GM23338 (cell line): Measurements from ENCODE around the gene TARBP1. TPM values are rescaled to one million over a fixed set of nuclear protein-coding genes. Genes with fewer than 3 reads are reported as not detected.

Experiments used
- ATAC-seq: fragments of 200-7000 bp; cut with Tn5 transposase; 3 replicates; pipeline ENCODE4 v1.9.1; 2020
- DNase-seq: peaks from one replicate; pipeline ENCODE4 v3.0.0-alpha.2; 2015; ENCODE audit warnings: low spot score
- H2AFZ ChIP-seq: fragments of 200-600 bp; sonication (generic); 2 replicates; pipeline ENCODE4 v1.8.0; 2016; ENCODE audit warnings: antibody characterized with exemption, mild to moderate bottlenecking, moderate library complexity
- H3F3A ChIP-seq: fragments of 200-600 bp; sonication (generic); replicated peaks from 2 replicates; pipeline ENCODE4 v1.8.0; 2017; ENCODE audit warnings: antibody characterized with exemption, mixed run types, low read depth
- H3K27ac ChIP-seq: fragments of 200-600 bp; sonication (generic); 2 replicates; pipeline ENCODE4 v1.6.1; 2016; ENCODE audit warnings: low read depth
- H3K27me3 ChIP-seq: fragments of 200-600 bp; sonication (generic); 2 replicates; pipeline ENCODE4 v1.8.0; 2016; ENCODE audit warnings: mild to moderate bottlenecking, mixed run types, moderate library complexity; ENCODE audit not compliant: insufficient read depth
- H3K36me3 ChIP-seq: fragments of 200-600 bp; sonication (generic); 2 replicates; pipeline ENCODE4 v1.8.0; 2016; ENCODE audit warnings: mild to moderate bottlenecking; ENCODE audit not compliant: insufficient read depth
- H3K4me1 ChIP-seq: fragments of 200-600 bp; sonication (generic); 2 replicates; pipeline ENCODE4 v1.8.0; 2016; ENCODE audit warnings: mild to moderate bottlenecking, moderate library complexity; ENCODE audit not compliant: insufficient read depth
- H3K4me2 ChIP-seq: fragments of 200-600 bp; sonication (generic); 2 replicates; pipeline ENCODE4 v1.7.1; 2017; ENCODE audit warnings: mixed run types
- H3K4me3 ChIP-seq: fragments of 200-600 bp; sonication (generic); 2 replicates; pipeline ENCODE4 v1.6.1; 2016; ENCODE audit warnings: mixed run types
- H3K79me2 ChIP-seq: fragments of 200-600 bp; sonication (generic); replicated peaks from 2 replicates; pipeline ENCODE4 v1.8.0; 2017; ENCODE audit warnings: mild to moderate bottlenecking; ENCODE audit not compliant: insufficient read depth
- H3K9me2 ChIP-seq: fragments of 200-600 bp; sonication (generic); 2 replicates; pipeline ENCODE4 v1.8.0; 2017; ENCODE audit not compliant: insufficient read depth
- H4K20me1 ChIP-seq: fragments of 200-600 bp; sonication (generic); replicated peaks from 2 replicates; pipeline ENCODE4 v1.8.0; 2017; ENCODE audit warnings: mild to moderate bottlenecking; ENCODE audit not compliant: insufficient read depth
- H3K27ac Mint-ChIP-seq: 2 replicates; pipeline ENCODE4 v1.8.0; 2020; ENCODE audit warnings: inconsistent platforms, mild to moderate bottlenecking, moderate library complexity, mixed read lengths
- H3K27me3 Mint-ChIP-seq: 3 replicates; pipeline ENCODE4 v1.8.0; 2022; ENCODE audit warnings: low read depth, mild to moderate bottlenecking, moderate library complexity, mixed read lengths, inconsistent platforms; ENCODE audit not compliant: insufficient read depth, poor library complexity
- H3K36me3 Mint-ChIP-seq: 3 replicates; pipeline ENCODE4 v1.8.0; 2021; ENCODE audit warnings: low read depth, mild to moderate bottlenecking, inconsistent platforms, moderate library complexity, mixed read lengths
- H3K4me1 Mint-ChIP-seq: 3 replicates; pipeline ENCODE4 v1.8.0; 2020; ENCODE audit warnings: mild to moderate bottlenecking, inconsistent platforms, mixed read lengths
- H3K4me3 Mint-ChIP-seq: 3 replicates; pipeline ENCODE4 v1.8.0; 2021; ENCODE audit warnings: moderate library complexity, mild to moderate bottlenecking, inconsistent platforms, mixed read lengths
- H3K9me3 Mint-ChIP-seq: 3 replicates; pipeline ENCODE4 v1.8.0; 2020; ENCODE audit warnings: moderate library complexity, mild to moderate bottlenecking, inconsistent platforms, mixed read lengths
- CREB1 ChIP-seq: fragments of 250-450 bp; sonication (Bioruptor Pico); IDR thresholded peaks from 2 replicates; pipeline ENCODE4 v1.5.0; 2020; ENCODE audit warnings: low read depth, mild to moderate bottlenecking, moderate library complexity
- EZH2 ChIP-seq: fragments of 200-600 bp; sonication (generic); IDR thresholded peaks from one replicate; pipeline ENCODE4 v1.8.0; 2017; ENCODE audit warnings: antibody characterized with exemption, mild to moderate bottlenecking, low read depth; ENCODE audit not compliant: unreplicated experiment
- EZH2phosphoT487 ChIP-seq: fragments of 200-600 bp; sonication (generic); IDR thresholded peaks from one replicate; pipeline ENCODE4 v1.8.1; 2018; ENCODE audit warnings: antibody characterized with exemption; ENCODE audit not compliant: unreplicated experiment
- JUNB ChIP-seq: IDR thresholded peaks from one replicate; pipeline ENCODE4 v1.6.1; 2016; ENCODE audit warnings: antibody characterized with exemption; ENCODE audit not compliant: unreplicated experiment
- NANOG ChIP-seq: IDR thresholded peaks from 2 replicates; pipeline ENCODE4 v1.6.1; 2016; ENCODE audit warnings: antibody characterized with exemption, borderline replicate concordance
- REST ChIP-seq: IDR thresholded peaks from one replicate; pipeline ENCODE4 v1.6.1; 2018; ENCODE audit warnings: antibody characterized with exemption; ENCODE audit not compliant: unreplicated experiment
- STAT1 ChIP-seq: IDR thresholded peaks from one replicate; pipeline ENCODE4 v1.6.1; 2016; ENCODE audit warnings: antibody characterized with exemption; ENCODE audit not compliant: unreplicated experiment
- ZNF114 ChIP-seq: fragments of 250-450 bp; sonication (Bioruptor Pico); IDR thresholded peaks from 2 replicates; pipeline ENCODE4 v1.5.0; 2020; ENCODE audit warnings: mild to moderate bottlenecking, moderate library complexity
- ZNF462 ChIP-seq: fragments of 250-450 bp; sonication (Bioruptor Pico); IDR thresholded peaks from 2 replicates; pipeline ENCODE4 v1.5.0; 2020; ENCODE audit warnings: mild to moderate bottlenecking, moderate library complexity
- polyA plus RNA-seq: library from polyadenylated mRNA; unstranded; fragments of >200 nt; fragmentation: Nextera tagmentation; extraction: Ambion mirVana; gene quantifications from 2 replicates; pipeline ENCODE4 v1.2.1, GENCODE V29; 2016
- total RNA-seq: library from RNA; depleted of rRNA; stranded (reverse); fragments of >200 nt; shearing (Covaris generic); gene quantifications from 2 replicates; pipeline ENCODE4 v1.2.3, GENCODE V29; 2014
- TF ChIP-seq, protein P1 (sequence below): IDR thresholded peaks from 2 replicates; pipeline ENCODE4 v1.6.1; 2016; ENCODE audit warnings: antibody characterized with exemption
- TF ChIP-seq, protein P2 (sequence below), 2 experiments: fragments of 200-600 bp in 1 of 2; sonication (generic) in 1 of 2; conservative IDR thresholded peaks; 2 replicates each; pipeline versions ENCODE4 v1.5.1 to v1.6.1; 2016 to 2017; ENCODE audit warnings: antibody characterized with exemption in 2 of 2, low read depth in 2 of 2, mild to moderate bottlenecking in 2 of 2, moderate library complexity in 1 of 2

The TARBP1 gene
- total and polyA plus RNA-seq, 2 experiments from 2014 or later, result 14.9 to 18.8 TPM

GRCh38 chr1:234520908-234521817 lies 42.2 kb upstream of the TARBP1 start:
- H3K4me1 Mint-ChIP-seq, result peaks cover 3% of the 10 kb centered on the region; the same call in 2 of the 3 replicates
- no peak overlapping the region for H3K4me3 Mint-ChIP-seq
- Histone ChIP-seq H4K20me1 (no peaks in the 10 kb centered on the region), H3K4me2 (no peak overlapping the region), H3F3A (no peaks in the 10 kb centered on the region), H3K4me3 (no peak overlapping the region), H3K79me2 (no peaks in the 10 kb centered on the region), H3K27ac (no peak overlapping the region), H3K36me3 (no peaks in the 10 kb centered on the region), H3K9me2 (no peaks in the 10 kb centered on the region), H3K27me3 (no peaks in the 10 kb centered on the region), H2AFZ (0 out of 2 replicates have a peak overlapping the region, but pooled peaks have one; percentile 28), H3K4me1 (no peaks in the 10 kb centered on the region)
- peaks cover 2% of the 10 kb centered on the region for H3K27me3 Mint-ChIP-seq
- no peak for DNase-seq
- no peak for TF ChIP-seq STAT1
- no peak for TF ChIP-seq EZH2phosphoT487
- no peak for TF ChIP-seq JUNB
- no peak for TF ChIP-seq EZH2
- no peak for TF ChIP-seq CREB1 (CRISPR knock-in tag)
- TF ChIP-seq ZNF114 (CRISPR knock-in tag), result no peak
- TF ChIP-seq, protein P1, sequence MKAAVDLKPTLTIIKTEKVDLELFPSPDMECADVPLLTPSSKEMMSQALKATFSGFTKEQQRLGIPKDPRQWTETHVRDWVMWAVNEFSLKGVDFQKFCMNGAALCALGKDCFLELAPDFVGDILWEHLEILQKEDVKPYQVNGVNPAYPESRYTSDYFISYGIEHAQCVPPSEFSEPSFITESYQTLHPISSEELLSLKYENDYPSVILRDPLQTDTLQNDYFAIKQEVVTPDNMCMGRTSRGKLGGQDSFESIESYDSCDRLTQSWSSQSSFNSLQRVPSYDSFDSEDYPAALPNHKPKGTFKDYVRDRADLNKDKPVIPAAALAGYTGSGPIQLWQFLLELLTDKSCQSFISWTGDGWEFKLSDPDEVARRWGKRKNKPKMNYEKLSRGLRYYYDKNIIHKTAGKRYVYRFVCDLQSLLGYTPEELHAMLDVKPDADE, result no peak
- TF ChIP-seq, protein P2, sequence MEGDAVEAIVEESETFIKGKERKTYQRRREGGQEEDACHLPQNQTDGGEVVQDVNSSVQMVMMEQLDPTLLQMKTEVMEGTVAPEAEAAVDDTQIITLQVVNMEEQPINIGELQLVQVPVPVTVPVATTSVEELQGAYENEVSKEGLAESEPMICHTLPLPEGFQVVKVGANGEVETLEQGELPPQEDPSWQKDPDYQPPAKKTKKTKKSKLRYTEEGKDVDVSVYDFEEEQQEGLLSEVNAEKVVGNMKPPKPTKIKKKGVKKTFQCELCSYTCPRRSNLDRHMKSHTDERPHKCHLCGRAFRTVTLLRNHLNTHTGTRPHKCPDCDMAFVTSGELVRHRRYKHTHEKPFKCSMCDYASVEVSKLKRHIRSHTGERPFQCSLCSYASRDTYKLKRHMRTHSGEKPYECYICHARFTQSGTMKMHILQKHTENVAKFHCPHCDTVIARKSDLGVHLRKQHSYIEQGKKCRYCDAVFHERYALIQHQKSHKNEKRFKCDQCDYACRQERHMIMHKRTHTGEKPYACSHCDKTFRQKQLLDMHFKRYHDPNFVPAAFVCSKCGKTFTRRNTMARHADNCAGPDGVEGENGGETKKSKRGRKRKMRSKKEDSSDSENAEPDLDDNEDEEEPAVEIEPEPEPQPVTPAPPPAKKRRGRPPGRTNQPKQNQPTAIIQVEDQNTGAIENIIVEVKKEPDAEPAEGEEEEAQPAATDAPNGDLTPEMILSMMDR (conservative IDR thresholded peaks at IDR 0.05; ENCODE audit: low read depth in 2 of 2), result no peak
- TF ChIP-seq NANOG, result no peak
- TF ChIP-seq REST, result no peak
- no peak for TF ChIP-seq ZNF462
- H3K27ac Mint-ChIP-seq, result no peak overlapping the region
- H3K9me3 Mint-ChIP-seq, result no peaks in the 10 kb centered on the region; the same call in 2 of the 3 replicates
- no peaks in the 10 kb centered on the region for H3K36me3 Mint-ChIP-seq
- no peak for ATAC-seq
